ENCODE measurements around the gene SLC26A11. TPM values are rescaled to one million over a fixed set of nuclear protein-coding genes. Genes with fewer than 3 reads are reported as not detected.

SLC26A11 gene
- total RNA-seq, 1 experiment from 2014 or later = 26.5 TPM

- peaks cover 9 to 29% (median 28%) of the 10 kb centered on the region in 3 experiments; a peak in 5 of 7 replicates for H3K36me3 Mint-ChIP-seq (ENCODE audit: insufficient read depth in 1 of 3, low read depth in 3 of 3)
- H2AK5ac ChIP-seq (ENCODE audit: insufficient read length, low read length) = no peak overlapping the region
- no peaks in the 10 kb centered on the region for H4K20me1 ChIP-seq (ENCODE audit: control insufficient read depth, insufficient read depth, insufficient read length)
- no CpG with 5 or more reads among the region's 7 CpGs for WGBS (ENCODE audit: extremely low coverage, insufficient read length, low lambda C conversion rate)
- no peak overlapping the region for H3K4me2 ChIP-seq (ENCODE audit: insufficient read depth, insufficient read length, low read length)
- peak overlapping the region in 1 of 2 experiments; percentile 95; a peak in 3 of 5 replicates for H3K4me3 Mint-ChIP-seq
- H3K27me3 ChIP-seq (ENCODE audit: insufficient read depth, low read length) = no peaks in the 10 kb centered on the region
- no peak overlapping the region for H2BK5ac ChIP-seq (ENCODE audit: insufficient read length, low read length)
- H3K27ac ChIP-seq (ENCODE audit: insufficient read length, low read depth, low read length) = no peak overlapping the region
- no peaks in the 10 kb centered on the region for H3K9me3 Mint-ChIP-seq
- no peak overlapping the region for H4K8ac ChIP-seq (replicated peaks; ENCODE audit: insufficient read length, low read depth, low read length)
- no peak overlapping the region for H2BK20ac ChIP-seq (ENCODE audit: low read depth, low read length, poor library complexity, severe bottlenecking)
- H3K56ac ChIP-seq (ENCODE audit: insufficient read length, low read depth, low read length) = no peak overlapping the region
- no peak overlapping the region for H4K5ac ChIP-seq (ENCODE audit: insufficient read length, low read depth, low read length)
- H3K4me1 Mint-ChIP-seq = peaks cover 7 to 11% of the 10 kb centered on the region in 2 experiments
- no peak overlapping the region for H3K23ac ChIP-seq (ENCODE audit: insufficient read length, low read depth, low read length)
- no peaks in the 10 kb centered on the region for H3K9me3 ChIP-seq (ENCODE audit: control insufficient read depth, low read depth, low read length)
- no peak overlapping the region for H3K4ac ChIP-seq (ENCODE audit: low read depth, low read length)
- no peak for DNase-seq
- H3K18ac ChIP-seq (ENCODE audit: insufficient read length, low read depth, low read length) = no peak overlapping the region
- H2BK120ac ChIP-seq (ENCODE audit: low read depth, low read length, poor library complexity, severe bottlenecking) = no peak overlapping the region
- no peak for TF ChIP-seq CTCF (conservative IDR thresholded peaks at IDR 0.05)
- no peak overlapping the region for H2BK15ac ChIP-seq (ENCODE audit: low read depth, low read length)
- H4K91ac ChIP-seq (ENCODE audit: insufficient read length, low read depth, low read length) = no peak overlapping the region
- H3K4me1 ChIP-seq (ENCODE audit: insufficient read depth, low read length) = no peaks in the 10 kb centered on the region
- no peaks in the 10 kb centered on the region for H3K79me2 ChIP-seq (ENCODE audit: insufficient read depth, low read length)
- no peaks in the 10 kb centered on the region; the same call in 1 of the 2 replicates for H3K27me3 Mint-ChIP-seq (ENCODE audit: low read depth)
- H3K79me1 ChIP-seq (ENCODE audit: insufficient read depth, low read depth, low read length, poor library complexity, severe bottlenecking) = no peaks in the 10 kb centered on the region
- no peak overlapping the region for H3T11ph ChIP-seq (ENCODE audit: low read length)
- H2AFZ ChIP-seq (ENCODE audit: low read length) = no peak overlapping the region
- peaks cover 5% of the 10 kb centered on the region for H3K23me2 ChIP-seq (ENCODE audit: insufficient read length, low read depth, low read length, poor library complexity, severe bottlenecking)
- no peak overlapping the region for H3K14ac ChIP-seq (ENCODE audit: insufficient read depth, low read length)
- H3K9ac ChIP-seq (ENCODE audit: extremely low read depth, insufficient read length, low read length) = no peak overlapping the region
- no peak overlapping the region for H3K27ac Mint-ChIP-seq
- no peak overlapping the region for H2BK12ac ChIP-seq (ENCODE audit: insufficient read length, low read depth, low read length)
These were observed 1.8 kb upstream of the SLC26A11 start for GRCh38 chr17:80218391-80218790.
